Loucy (cell line): ENCODE results near the gene PYGM.

Source experiments
- H2AFZ ChIP-seq: fragments of 200-600 bp; sonication (generic); 2 replicates; pipeline ENCODE4 v1.6.0; 2016; ENCODE audit warnings: antibody characterized with exemption, mild to moderate bottlenecking, low read length, moderate library complexity
- H3F3A ChIP-seq: fragments of 200-600 bp; 2 replicates; pipeline ENCODE4 v1.6.0; 2016; ENCODE audit warnings: antibody characterized with exemption, low read depth, mild to moderate bottlenecking
- H3K27me3 ChIP-seq: fragments of 200-600 bp; sonication (generic); 2 replicates; pipeline ENCODE4 v1.6.1; 2014; ENCODE audit warnings: low read length, mild to moderate bottlenecking; ENCODE audit not compliant: insufficient read depth, poor library complexity, severe bottlenecking
- H3K36me3 ChIP-seq: fragments of 200-600 bp; sonication (generic); 2 replicates; pipeline ENCODE4 v1.6.1; 2016; ENCODE audit warnings: low read length; ENCODE audit not compliant: insufficient read depth
- H3K4me1 ChIP-seq: fragments of 200-600 bp; sonication (generic); 2 replicates; pipeline ENCODE4 v1.5.1; 2014; ENCODE audit warnings: low read length, mild to moderate bottlenecking; ENCODE audit not compliant: insufficient read depth, poor library complexity, severe bottlenecking
- H3K4me2 ChIP-seq: fragments of 200-600 bp; sonication (generic); 2 replicates; pipeline ENCODE4 v1.6.0; 2014; ENCODE audit warnings: antibody characterized with exemption, low read length, low read depth, mild to moderate bottlenecking; ENCODE audit not compliant: poor library complexity, severe bottlenecking
- H3K4me3 ChIP-seq: fragments of 200-600 bp; sonication (generic); 2 replicates; pipeline ENCODE4 v1.5.1; 2014; ENCODE audit warnings: low read length, mild to moderate bottlenecking, mixed read lengths; ENCODE audit not compliant: poor library complexity, severe bottlenecking
- H3K79me2 ChIP-seq: fragments of 200-600 bp; sonication (generic); 2 replicates; pipeline ENCODE4 v1.6.1; 2014; ENCODE audit warnings: low read length; ENCODE audit not compliant: insufficient read depth
- H3K9ac ChIP-seq: fragments of 200-600 bp; sonication (generic); 2 replicates; pipeline ENCODE4 v1.6.0; 2014; ENCODE audit warnings: mild to moderate bottlenecking, low read depth, low read length, moderate library complexity; ENCODE audit not compliant: poor library complexity, severe bottlenecking
- H3K9me2 ChIP-seq: fragments of 200-600 bp; sonication (generic); replicated peaks from 2 replicates; pipeline ENCODE4 v1.6.1; 2016; ENCODE audit warnings: low read depth, low read length, mixed read lengths
- H3K9me3 ChIP-seq: fragments of 200-600 bp; sonication (generic); 2 replicates; pipeline ENCODE4 v1.6.1; 2014; ENCODE audit warnings: mild to moderate bottlenecking, antibody characterized with exemption, low read length, low read depth; ENCODE audit not compliant: insufficient read depth
- H4K20me1 ChIP-seq: fragments of 200-600 bp; sonication (generic); 2 replicates; pipeline ENCODE4 v1.6.0; 2014; ENCODE audit warnings: antibody characterized with exemption, low read length, mild to moderate bottlenecking; ENCODE audit not compliant: insufficient read depth, poor library complexity, severe bottlenecking
- CTCF ChIP-seq: fragments of 200-600 bp; sonication (generic); conservative IDR thresholded peaks from 2 replicates; pipeline ENCODE4 v1.5.1; 2014; ENCODE audit warnings: mild to moderate bottlenecking, antibody characterized with exemption, low read length
- EZH2phosphoT487 ChIP-seq: fragments of 200-600 bp; IDR thresholded peaks from 2 replicates; pipeline ENCODE4 v1.6.1; 2018; ENCODE audit warnings: antibody characterized with exemption, mild to moderate bottlenecking, moderate library complexity, borderline replicate concordance

Gene PYGM

GRCh38 chr11:64803846-64804345 lies 44.1 kb upstream of the PYGM start:
- Histone ChIP-seq H3K79me2 (no peaks in the 10 kb centered on the region; the same call in 1 of the 2 replicates), H3K27me3 (no peaks in the 10 kb centered on the region), H4K20me1 (no peaks in the 10 kb centered on the region), H3K9ac (peak overlapping the region; percentile 81), H2AFZ (peak overlapping the region; percentile 72), H3K4me3 (peak overlapping the region; percentile 85), H3F3A (no peaks in the 10 kb centered on the region), H3K36me3 (no peaks in the 10 kb centered on the region), H3K4me2 (peak overlapping the region; percentile 99), H3K9me3 (no peaks in the 10 kb centered on the region), H3K4me1 (peaks cover 31% of the 10 kb centered on the region), H3K9me2 (no peaks in the 10 kb centered on the region)
- no peak for TF ChIP-seq EZH2phosphoT487
- no peak for TF ChIP-seq CTCF

GRCh38 chr11:64803158-64803845 lies 43.5 kb upstream of the PYGM start, which contains the start of gene MAP4K2:
TSS of gene MAP4K2 (minus strand) at chr11:64803214. CDS start at chr11:64803149, 65 bp downstream.
- no peaks in the 10 kb centered on the region for H3K79me2 ChIP-seq
- peak within 1 kb of the TSS; percentile 85 for H3K4me3 ChIP-seq
- peak within 1 kb of the TSS; percentile 99 for H3K4me2 ChIP-seq
- no peaks in the 10 kb centered on the region for H3K9me3 ChIP-seq
- no peaks in the 10 kb centered on the region for H4K20me1 ChIP-seq
- no peaks in the 10 kb centered on the region for H3F3A ChIP-seq
- no peaks in the 10 kb centered on the region for H3K9me2 ChIP-seq
- H3K27me3 ChIP-seq = no peaks in the 10 kb centered on the region
- H3K4me1 ChIP-seq = peaks cover 31% of the 10 kb centered on the region
- no peaks in the 10 kb centered on the region for H3K36me3 ChIP-seq
- peak within 1 kb of the TSS; percentile 81 for H3K9ac ChIP-seq
- 0 out of 2 replicates have a peak, but pooled peaks have one; percentile 16 for TF ChIP-seq CTCF
- TF ChIP-seq EZH2phosphoT487 = no peak
- H2AFZ ChIP-seq = peak within 1 kb of the TSS; percentile 72

DNA sequence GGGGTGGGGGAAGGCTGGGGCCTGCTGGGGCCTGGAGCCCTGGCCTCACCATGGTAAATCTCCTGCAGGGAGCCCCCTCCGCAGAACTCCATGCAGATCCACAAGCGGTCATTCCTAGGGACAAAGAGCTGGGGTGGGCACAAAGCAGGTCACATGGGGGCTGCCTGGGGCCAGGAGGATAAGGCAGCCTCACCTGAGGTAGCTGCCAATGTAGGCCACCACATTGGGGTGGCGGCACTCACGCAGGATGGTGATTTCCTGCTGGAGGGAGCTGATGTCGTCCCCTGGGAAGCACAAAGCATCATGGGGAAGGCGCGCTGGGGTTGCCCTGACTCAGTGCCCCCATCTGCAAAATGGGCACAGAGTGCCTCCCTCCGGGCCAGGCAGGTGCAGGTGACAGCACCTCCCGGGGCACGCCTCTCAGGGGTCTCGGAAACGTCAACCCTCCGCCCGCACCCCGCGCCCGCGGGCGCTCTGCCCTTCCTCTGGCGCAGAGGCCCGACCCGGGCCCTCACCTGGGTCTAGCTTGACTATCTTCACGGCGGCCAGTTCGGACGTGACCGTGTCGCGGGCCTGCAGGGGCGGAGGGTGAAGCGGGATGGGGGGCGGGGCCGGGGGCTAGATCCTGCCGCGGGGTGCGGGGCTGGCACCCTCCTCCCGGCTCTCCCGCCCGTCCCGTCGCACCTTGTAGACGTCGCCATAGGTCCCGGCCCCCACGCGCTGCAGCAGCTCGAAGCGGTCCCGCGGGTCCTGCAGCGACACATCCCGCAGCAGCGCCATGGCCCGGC lies 42.8 kb upstream of the PYGM start:
- TF ChIP-seq EZH2phosphoT487 = no peak
- TF ChIP-seq CTCF = no peak
- Histone ChIP-seq H3K4me2 (no peak overlapping the region), H3F3A (no peaks in the 10 kb centered on the region), H4K20me1 (no peaks in the 10 kb centered on the region), H3K9me3 (no peaks in the 10 kb centered on the region), H3K4me3 (no peak overlapping the region), H3K4me1 (peaks cover 31% of the 10 kb centered on the region), H2AFZ (no peak overlapping the region), H3K79me2 (no peaks in the 10 kb centered on the region), H3K27me3 (no peaks in the 10 kb centered on the region), H3K36me3 (no peaks in the 10 kb centered on the region), H3K9me2 (no peaks in the 10 kb centered on the region), H3K9ac (no peak overlapping the region)
